Right renal cortex interstitium (tissue), 3 donors: ENCODE data around the gene NRG3. TPM values are rescaled to one million over a fixed set of nuclear protein-coding genes. Genes with fewer than 3 reads are reported as not detected.
A peak's percentile ranks its signal among the peaks of the same experiment; 100 is the strongest.

Experiments
- DNase-seq, 3 donors: peaks; one replicate each; pipeline ENCODE4 v3.0.0-alpha.2; 2013; ENCODE audit warnings: low read depth in 3 of 3, low spot score in 2 of 3
- polyA plus RNA-seq, 3 donors: library from polyadenylated mRNA; unstranded; fragments of 120-200 nt; gene quantifications; one replicate each; pipeline ENCODE4 v1.2.1, GENCODE V29; 2013; ENCODE audit not compliant: insufficient read length in 3 of 3

NRG3 gene
- polyA plus RNA-seq, 3 donors = 12.6 to 15.6 (median 15.0) TPM

DNA sequence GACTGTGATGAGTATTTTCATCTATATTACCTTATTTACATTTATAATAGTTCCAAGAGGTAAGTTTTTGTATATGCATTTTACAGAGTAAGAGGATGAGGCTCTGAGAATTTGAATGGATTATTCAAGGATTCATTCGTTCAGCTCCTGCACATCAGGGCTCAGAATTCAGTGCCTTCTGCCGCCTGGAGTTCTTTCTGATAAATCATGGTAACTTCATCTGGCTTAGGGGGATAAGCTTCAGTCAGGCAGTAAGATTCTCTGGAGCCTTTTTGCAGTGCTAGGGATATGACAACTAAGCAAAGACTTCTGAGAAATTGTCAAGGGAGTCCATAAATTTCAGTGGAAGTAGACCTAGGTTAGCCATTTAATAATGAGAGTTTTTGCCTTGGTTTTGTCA is 668.6 kb downstream of the NRG3 start:
- DNase-seq = no peak

DNA sequence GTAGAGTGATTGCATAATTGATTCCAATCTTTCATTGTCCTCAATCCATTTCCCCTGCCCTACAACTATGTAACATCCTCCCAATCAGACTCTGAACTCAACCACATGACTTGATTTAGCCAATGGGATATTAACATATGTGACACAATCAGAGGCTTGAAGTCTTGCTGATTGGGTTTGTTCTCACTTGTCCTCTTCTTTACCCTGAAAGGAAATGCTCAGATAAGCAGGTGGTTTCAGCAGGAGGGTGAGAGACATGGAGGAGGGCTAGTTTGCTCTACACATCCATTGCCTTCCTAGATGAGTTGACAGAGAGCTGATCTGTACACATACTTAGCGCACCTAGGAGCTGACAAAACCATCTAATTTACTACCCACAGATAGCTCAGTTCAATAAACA is 669.4 kb downstream of the NRG3 start:
- no peak for DNase-seq

DNA sequence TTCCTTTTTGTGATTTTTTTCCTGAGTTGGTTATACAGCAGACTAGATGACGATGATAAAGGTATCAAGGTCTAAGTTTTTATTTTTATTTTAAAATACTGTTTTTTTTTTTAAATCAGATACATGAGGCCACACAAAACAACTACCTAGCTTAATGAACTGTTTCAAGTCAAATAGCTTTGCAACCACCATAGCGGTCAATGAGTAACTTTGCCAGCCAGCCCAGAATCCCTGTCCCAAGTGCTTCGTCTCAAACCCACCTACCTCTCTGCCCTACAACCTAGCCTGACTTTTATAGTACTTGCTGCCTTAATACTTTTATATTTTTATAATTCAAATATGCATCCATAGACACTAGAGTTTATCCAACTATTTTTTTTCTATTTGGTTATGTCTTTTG is 676.5 kb downstream of the NRG3 start:
- DNase-seq = no peak

GRCh38 chr10:82552267-82552666 is 677.3 kb downstream of the NRG3 start:
- no peak for DNase-seq

GRCh38 chr10:82554381-82554780 is 679.4 kb downstream of the NRG3 start:
- no peak for DNase-seq

DNA sequence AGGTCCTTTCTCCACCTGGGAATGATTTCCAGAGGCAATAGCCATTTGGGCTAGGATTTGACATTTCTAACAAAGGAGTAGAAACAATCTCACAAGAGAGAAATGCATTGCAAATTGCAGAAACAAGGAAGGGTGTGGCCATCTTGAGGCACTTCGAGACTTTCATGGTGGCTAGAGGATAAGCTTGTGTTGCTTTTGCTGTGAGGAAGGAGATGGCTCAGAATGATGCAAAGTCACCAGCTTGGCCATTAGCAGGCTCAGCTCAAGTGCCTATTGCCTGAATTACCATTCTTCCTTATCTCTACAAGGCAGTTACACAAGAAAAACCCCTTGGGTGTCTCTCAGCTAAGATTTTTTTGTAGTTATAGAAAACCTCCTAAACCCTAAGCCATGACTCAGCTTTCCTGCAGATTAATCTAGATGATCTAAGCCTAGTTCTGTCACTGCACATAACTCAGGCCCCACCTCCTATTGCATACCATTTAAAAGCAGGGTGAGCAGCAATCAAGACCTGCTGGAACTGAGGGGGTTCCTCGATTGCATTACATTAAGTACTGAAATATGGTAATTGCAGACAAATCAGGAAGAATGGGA is 683.1 kb downstream of the NRG3 start:
- no peak for DNase-seq

DNA sequence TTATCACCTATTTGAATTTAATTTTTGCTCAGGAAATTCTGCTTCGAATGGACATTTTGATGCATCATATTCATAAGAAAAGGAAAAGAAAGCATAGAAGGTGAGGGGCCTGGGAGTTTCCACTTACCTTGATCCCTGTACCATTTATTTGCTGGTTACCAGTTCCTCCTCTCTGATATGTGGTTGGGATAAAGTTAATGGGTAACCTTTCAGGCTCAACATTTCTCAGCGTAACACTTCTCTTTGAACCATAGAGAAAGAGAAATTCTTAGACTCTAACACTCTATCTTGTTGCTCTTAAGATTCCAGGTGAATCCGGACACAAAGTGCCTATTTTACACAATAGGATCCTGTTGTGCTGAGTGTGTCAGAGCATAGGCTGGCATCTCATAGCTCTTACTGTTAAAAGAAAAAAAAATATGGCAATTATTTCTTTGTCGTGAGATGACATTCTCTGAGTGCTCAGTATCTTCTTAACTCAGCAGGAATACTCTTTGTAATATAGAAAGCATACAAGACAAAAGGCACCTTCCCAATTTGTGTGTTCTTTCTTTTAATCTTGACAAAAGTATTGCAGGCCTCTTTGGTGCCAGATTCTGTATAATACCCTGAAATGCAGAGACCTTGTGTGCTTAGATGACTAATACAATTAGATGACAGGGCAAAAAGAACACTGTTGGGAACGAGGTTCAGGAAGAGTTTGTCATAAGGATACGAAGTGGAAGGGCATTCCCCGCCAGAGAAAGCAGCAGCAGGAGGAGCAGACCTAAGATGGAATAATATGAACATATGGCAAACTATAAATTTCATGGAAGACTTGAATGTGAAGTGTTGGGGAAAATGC is 689.6 kb downstream of the NRG3 start:
- DNase-seq = no peak

DNA sequence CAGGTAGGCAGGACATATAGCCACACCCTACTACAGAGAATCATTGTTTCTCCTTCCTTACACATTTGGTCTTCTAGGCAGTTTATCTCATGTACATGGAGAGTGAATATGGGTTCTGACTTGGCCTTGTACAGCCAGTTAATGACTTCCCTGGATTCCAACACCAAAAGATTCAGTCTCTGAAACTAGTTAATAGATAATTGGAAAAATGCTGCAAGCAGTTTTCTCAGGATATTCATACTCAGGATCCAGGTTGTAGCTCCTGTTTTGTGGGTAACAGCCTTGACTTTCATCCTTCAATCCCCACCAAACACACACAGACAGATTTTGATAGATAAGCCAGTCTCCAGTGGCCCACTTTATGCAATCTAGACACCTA is 690.2 kb downstream of the NRG3 start:
- no peak for DNase-seq

GRCh38 chr10:82572744-82573143 is 697.8 kb downstream of the NRG3 start:
- peak in 1 of 3 donors; percentile 16 for DNase-seq

DNA sequence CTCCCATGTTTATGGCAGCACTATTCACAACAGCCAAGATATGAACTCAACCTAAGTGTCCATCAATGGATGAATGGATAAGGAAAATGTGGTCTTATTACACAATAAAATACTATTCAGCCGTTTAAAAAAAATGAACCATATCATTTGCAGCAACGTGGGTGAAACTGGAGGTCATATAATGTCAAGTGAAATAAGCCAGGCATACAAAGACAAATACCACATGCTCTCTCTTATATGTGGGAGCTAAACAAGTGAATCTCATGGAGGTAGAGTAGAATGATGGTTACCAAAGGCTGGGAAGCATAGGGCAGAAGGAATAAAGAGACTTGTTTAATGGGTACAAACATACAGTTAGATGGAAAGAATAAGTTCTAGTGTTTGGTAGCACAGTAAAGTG is 699.1 kb downstream of the NRG3 start:
- DNase-seq = no peak

DNA sequence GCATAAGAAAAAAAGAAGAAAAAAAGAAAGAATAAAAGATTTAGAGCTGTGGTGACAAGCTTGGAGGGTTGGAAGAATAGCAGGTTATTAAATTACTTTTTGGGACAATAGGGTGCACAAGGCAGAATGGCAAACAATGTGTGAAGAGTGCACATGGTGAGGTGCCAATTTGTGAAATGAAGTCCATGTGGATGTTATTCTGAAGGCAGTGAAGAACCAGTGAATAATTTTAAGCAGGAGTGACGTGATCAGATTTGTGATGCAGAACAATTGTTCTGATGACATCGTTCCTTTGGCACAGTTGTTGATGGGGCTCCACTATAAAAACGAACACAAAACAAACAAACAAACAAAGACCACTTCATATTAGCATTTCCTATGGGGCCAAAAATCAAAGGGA is 700.3 kb downstream of the NRG3 start:
- no peak for DNase-seq

GRCh38 chr10:82576093-82576492 is 701.1 kb downstream of the NRG3 start:
- no peak for DNase-seq

GRCh38 chr10:82581940-82582339 is 706.9 kb downstream of the NRG3 start:
- no peak for DNase-seq

DNA sequence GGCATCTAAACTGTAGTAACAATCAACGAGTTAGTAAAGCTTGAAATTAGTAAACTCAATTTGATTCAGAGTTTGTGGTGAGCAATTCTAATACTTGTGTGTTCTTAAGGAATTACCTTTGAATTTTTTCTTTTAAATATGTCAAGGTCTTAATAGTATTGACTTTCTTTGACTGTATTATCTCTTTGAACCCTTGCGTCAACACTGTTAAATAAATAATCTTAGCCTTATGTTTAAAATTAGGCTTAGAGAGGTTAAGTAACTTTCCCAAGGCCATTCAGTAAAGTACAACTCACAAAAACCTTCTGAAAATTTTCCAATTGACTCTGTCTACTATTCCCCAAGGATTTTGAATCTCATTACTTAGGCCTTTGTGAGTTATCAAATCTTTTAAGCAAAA is 716.4 kb downstream of the NRG3 start:
- DNase-seq = no peak

DNA sequence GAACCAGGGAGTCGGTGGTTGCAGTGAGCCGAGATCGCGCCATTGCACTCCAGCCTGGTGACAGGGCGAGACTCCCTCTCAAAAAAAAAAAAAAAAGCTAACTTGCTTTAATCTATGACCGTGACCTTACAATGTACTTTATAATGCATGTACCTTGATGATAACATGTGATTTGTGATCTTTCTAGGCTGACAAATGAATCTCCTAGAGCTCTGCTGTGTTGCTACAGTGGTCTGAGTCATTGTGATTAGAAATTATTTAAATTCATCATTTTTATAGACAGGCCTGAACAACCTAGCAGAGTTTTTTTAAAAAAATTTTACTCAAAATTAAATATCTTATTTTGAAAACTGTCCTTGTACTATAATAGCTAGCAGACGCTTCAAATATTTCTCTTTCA is 722.8 kb downstream of the NRG3 start:
- DNase-seq = no peak

DNA sequence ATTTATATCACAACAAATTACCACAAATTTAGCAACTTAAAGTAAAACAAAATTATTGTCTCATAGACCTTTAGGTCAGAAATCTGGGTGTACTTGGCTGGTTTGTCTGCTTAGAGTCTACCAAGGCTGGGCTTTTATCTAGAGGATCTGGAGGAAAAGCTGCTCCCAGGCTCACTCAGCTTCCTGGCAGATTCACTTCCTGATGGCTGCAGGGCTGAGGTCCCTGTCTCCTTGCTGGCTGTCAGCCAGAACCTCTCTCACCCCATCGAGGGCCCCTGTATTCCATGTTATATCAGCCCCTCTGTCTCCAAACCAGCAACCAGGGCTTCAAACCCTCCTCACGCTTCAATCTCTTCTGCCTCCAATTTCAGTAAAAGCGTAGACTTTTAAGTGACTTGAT is 734.9 kb downstream of the NRG3 start:
- no peak for DNase-seq

GRCh38 chr10:82618007-82618406 is 743.0 kb downstream of the NRG3 start:
- no peak for DNase-seq

- no peak for DNase-seq
Measured at GRCh38 chr10:82621680-82622079, 746.7 kb downstream of the NRG3 start.

DNA sequence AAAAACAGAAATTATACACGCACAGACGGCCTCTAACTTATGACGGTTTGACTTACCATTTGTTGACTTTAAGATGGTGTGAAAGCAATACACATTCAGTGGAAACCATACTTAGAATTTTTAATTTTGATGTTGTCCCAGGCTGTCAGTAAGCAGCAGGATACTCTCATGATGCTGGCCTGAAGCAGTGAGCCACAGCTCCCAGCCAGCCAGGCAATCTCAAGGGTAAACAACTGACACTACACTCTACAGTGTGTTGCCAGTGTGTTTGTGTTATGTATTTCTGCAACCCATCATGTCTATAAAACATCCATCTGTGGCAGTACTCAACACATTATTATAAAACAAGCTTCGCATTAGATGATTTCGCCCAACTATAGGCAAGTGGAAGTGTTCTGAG is 747.5 kb downstream of the NRG3 start:
- no peak for DNase-seq

DNA sequence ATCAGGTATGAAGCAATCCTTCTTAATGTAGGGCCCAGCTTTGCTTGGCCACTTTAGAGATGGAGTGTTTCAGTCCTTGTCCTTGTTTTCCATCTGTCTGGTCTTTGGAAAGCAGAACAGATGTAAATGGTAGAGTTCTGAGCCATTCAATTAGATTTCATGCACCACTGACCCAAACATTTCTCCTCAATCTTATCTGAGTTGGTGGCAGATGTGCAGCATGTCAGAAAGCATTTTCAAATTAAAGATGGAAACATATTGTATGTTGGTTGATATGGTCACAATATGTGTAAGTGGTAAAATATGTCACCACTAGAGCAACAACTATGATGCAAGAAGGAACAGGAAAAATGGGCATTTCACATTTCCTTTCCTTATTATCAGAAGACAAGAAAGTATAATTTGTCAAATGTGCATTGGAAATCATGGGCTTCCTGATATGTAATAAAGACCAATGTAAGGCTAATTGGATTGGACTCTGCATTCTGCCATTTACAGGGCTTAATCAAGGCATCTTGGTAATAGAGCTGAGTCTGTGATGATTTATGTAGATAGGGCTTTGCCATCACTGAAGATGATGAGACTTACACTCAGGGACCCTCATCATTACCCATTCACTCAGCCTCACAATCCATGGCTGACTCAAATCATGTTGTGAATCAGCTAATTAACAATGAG is 750.7 kb downstream of the NRG3 start:
- DNase-seq = no peak

DNA sequence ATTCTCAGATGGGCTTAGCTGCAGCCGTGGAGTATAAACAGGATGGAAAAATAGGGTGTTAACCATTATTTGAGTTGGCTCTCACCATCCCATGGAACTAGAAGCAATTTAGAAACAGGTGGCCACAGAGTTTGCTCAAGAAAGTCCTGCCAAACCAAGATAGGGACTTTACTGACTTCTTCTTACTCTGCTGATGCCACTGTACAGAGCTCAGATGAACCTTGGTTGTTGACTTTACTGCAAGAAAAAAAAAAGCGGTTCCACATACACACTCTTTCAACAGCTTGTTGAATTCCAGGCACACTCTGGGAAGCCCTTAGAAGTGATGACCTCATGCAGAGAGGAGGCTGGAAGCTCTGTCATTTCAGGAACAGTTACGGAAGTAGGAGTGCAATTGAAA is 753.4 kb downstream of the NRG3 start:
- DNase-seq = peak in 2 of 3 donors; percentile 19 to 29

DNA sequence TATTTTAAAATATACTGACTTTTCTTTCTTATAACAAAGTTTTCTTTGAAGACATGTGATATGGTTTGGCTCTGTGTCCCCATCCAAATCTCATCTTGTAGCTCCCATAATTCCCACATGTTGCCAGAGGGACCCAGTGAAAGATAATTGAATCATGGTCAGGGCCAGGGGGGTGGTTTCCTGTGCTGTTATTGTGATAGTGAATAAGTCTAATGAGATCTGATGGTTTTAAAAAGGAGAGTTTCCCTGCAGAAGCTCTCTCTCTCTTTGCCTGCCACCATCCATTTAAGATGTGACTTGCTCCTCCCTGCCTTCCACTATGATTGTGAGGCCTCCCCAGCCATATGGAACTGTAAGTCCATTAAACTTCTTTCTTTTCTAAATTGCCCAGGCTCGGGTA is 768.1 kb downstream of the NRG3 start:
- DNase-seq = no peak
